Retinal pigment epithelial cell (primary cell): ENCODE data around the gene XXYLT1.
A peak's percentile ranks its signal among the peaks of the same experiment; 100 is the strongest.

Experiments used
- DNase-seq: peaks from one replicate; pipeline ENCODE4 v3.0.0-alpha.2; 2010; ENCODE audit warnings: low read depth
- H3K4me3 ChIP-seq: 2 replicates; pipeline ENCODE4 v1.5.1; 2011; ENCODE audit warnings: mild to moderate bottlenecking, low read length, control low read depth, moderate library complexity
- CTCF ChIP-seq: conservative IDR thresholded peaks from 2 replicates; pipeline ENCODE4 v1.5.1; 2011; ENCODE audit warnings: low read depth, low read length, control low read depth, inconsistent platforms

The XXYLT1 gene

DNA sequence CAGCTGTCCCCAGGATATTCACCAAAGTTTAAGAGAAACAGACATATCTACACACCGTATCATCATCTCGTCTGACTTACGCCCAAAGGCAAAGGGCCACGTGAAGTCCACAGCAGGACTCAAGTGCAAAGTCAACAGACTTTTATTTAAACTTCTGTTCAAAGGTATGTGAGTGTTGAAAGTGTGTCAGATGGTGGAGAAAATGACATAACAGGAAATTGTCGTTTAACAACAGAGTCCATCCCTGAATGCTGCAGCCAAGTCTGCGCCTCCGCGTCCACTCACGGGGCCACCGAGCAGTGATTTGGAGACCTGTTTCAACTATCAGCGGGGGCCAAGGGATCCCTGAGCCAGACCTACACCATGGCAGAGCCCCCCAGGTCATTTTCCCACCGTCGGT, 165.6 kb downstream of the XXYLT1 start:
- no peak for TF ChIP-seq CTCF
- DNase-seq = no peak
- no peak overlapping the region for H3K4me3 ChIP-seq

GRCh38 chr3:195104340-195104739, 166.6 kb downstream of the XXYLT1 start:
- TF ChIP-seq CTCF = no peak
- H3K4me3 ChIP-seq = no peak overlapping the region
- DNase-seq = no peak

GRCh38 chr3:195103623-195104022, 167.3 kb downstream of the XXYLT1 start:
- no peak for DNase-seq
- TF ChIP-seq CTCF = no peak
- H3K4me3 ChIP-seq = no peak overlapping the region

- H3K4me3 ChIP-seq = no peak overlapping the region
- no peak for TF ChIP-seq CTCF
- peak; percentile 55 for DNase-seq
Measured at GRCh38 chr3:195102609-195103467, 168.1 kb downstream of the XXYLT1 start.

GRCh38 chr3:195101927-195102608, 168.9 kb downstream of the XXYLT1 start:
- no peak overlapping the region for H3K4me3 ChIP-seq
- no peak for TF ChIP-seq CTCF
- no peak for DNase-seq

- no peak for TF ChIP-seq CTCF
- H3K4me3 ChIP-seq = no peak overlapping the region
- peak; percentile 74 for DNase-seq
Measured at GRCh38 chr3:195101001-195101583, 169.9 kb downstream of the XXYLT1 start.
